GOT3 (cell line): ENCODE measurements around the gene GLB1L2.

Source experiments
- DNase-seq: peaks from one replicate; lab custom pipeline; 2025; ENCODE audit warnings: mixed read lengths; lab: John Stamatoyannopoulos, UW

GLB1L2 gene

GRCh38 chr11:134386945-134387344, 55.2 kb downstream of the GLB1L2 start:
- no peak for DNase-seq

- no peak for DNase-seq
These were observed 55.7 kb downstream of the GLB1L2 start for GRCh38 chr11:134387501-134387900.

GRCh38 chr11:134388590-134388989, 56.8 kb downstream of the GLB1L2 start:
- no peak for DNase-seq

GRCh38 chr11:134389464-134390180, 57.8 kb downstream of the GLB1L2 start:
- DNase-seq: no peak

GRCh38 chr11:134390706-134391569, 59.1 kb downstream of the GLB1L2 start:
- no peak for DNase-seq

- no peak for DNase-seq
These were observed 59.9 kb downstream of the GLB1L2 start for GRCh38 chr11:134391656-134392055.

GRCh38 chr11:134392953-134393615, 61.3 kb downstream of the GLB1L2 start:
- DNase-seq: no peak

- DNase-seq: no peak
These were observed 61.9 kb downstream of the GLB1L2 start for GRCh38 chr11:134393638-134394037.

GRCh38 chr11:134394311-134394710, 62.5 kb downstream of the GLB1L2 start:
- no peak for DNase-seq

GRCh38 chr11:134395002-134395401, 63.2 kb downstream of the GLB1L2 start:
- DNase-seq: no peak

- DNase-seq: no peak
These were observed 65.7 kb downstream of the GLB1L2 start for GRCh38 chr11:134397304-134398078.

GRCh38 chr11:134398079-134398444, 66.3 kb downstream of the GLB1L2 start:
- no peak for DNase-seq

- no peak for DNase-seq
These were observed 67.0 kb downstream of the GLB1L2 start for GRCh38 chr11:134398644-134399292.

GRCh38 chr11:134399293-134399654, 67.5 kb downstream of the GLB1L2 start:
- DNase-seq: no peak

- no peak for DNase-seq
These were observed 68.2 kb downstream of the GLB1L2 start for GRCh38 chr11:134399996-134400395.

- DNase-seq: no peak
These were observed 70.3 kb downstream of the GLB1L2 start for GRCh38 chr11:134401825-134402809.

- no peak for DNase-seq
These were observed 71.1 kb downstream of the GLB1L2 start for GRCh38 chr11:134402910-134403309.

GRCh38 chr11:134404575-134405341, 73.0 kb downstream of the GLB1L2 start:
- DNase-seq: no peak

GRCh38 chr11:134405436-134405835, 73.6 kb downstream of the GLB1L2 start:
- DNase-seq: no peak

GRCh38 chr11:134405841-134406240, 74.1 kb downstream of the GLB1L2 start:
- no peak for DNase-seq
